ENCODE data around the gene NUPR2.
"Not testable (repeated sequence)": the region's sequence is repeated elsewhere in the genome, so short reads cannot be mapped to it uniquely, and the experiment has no call there.

NUPR2 gene

DNA sequence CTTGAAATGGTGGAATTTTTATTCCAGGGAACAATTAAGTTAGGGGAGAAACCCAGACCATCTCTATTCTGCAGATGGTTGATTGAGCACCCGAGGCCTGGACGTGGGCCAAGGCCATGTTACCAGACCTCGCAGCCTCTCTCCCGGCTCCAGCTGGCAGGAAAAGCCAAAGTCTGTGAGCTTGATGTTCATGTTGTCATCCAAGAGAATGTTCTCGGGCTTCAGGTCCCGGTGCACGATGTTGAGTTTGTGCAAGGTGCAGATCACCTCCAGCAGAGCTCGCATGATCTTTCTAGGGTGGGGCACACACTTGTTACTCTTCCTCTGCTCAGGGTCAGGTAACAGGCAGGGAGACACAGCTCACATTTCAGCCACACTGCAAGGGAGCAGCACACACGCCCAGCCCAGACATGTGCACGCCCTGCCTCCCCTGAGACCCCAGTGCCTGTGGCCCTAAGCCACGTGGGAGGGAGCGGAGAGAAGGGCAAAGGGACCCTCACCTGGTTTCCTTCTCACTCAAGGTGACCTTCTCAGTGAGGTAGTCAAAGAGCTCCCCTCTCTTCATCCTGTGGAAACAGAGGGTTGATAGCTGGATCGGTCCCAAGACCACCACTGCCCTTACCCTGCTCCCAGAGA lies 32.9 kb downstream of the NUPR2 start:
- DNase-seq = no peak

DNA sequence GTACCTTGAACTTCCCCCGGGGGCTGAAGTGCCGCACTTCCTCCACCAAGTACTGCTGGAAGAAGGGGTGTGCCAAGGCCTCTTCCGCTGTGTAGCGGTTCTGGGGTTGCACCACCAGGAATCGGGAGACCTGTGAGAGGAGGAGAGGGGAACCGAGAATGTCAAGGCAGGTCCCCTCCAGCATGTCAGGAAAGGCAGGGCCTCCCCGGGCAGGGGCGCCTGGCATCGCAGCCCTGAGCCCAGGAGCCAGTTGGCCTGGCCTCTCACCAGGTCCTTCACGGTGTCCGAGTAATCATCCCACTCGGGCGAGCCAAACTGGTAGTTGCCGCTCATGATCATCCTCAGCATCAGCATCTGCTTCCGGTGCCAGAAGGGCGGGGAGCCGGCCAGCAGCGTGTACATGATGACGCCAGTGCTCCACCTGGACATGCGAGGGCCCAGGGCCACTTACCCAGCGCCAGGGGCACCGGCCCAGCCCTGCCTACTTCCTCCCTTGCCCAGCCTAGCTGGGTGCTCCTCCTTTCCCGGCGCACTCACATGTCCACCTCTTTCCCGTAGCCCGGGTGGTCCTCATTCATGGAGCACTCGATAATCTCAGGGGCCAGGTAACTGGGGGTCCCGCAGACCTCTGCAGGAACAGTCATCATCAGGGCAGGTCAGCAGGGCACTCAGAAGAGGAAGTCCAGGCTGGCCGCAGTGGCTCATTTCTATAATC lies 34.4 kb downstream of the NUPR2 start:
- no peak for DNase-seq

- not testable (repeated sequence) for DNase-seq
Observed at GRCh38 chr7:56080726-56081435, 35.3 kb downstream of the NUPR2 start.

- DNase-seq = no peak
Observed at GRCh38 chr7:56079450-56080185, 36.6 kb downstream of the NUPR2 start.

DNA sequence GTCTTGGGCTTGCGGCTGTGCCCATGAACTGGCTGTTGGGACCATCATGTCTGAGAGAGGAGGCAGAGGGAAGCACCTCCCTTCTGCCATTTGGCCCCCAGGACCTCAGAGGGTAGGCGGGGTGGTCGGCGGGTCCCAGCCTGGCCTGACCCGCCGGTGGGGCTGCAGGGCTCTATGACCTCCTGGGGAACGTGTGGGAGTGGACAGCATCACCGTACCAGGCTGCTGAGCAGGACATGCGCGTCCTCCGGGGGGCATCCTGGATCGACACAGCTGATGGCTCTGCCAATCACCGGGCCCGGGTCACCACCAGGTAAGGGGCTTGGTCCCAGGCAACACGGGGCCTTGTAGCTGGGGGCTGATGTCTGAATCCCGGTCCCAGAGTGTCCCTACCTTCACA lies 38.0 kb downstream of the NUPR2 start:
- DNase-seq = no peak

DNA sequence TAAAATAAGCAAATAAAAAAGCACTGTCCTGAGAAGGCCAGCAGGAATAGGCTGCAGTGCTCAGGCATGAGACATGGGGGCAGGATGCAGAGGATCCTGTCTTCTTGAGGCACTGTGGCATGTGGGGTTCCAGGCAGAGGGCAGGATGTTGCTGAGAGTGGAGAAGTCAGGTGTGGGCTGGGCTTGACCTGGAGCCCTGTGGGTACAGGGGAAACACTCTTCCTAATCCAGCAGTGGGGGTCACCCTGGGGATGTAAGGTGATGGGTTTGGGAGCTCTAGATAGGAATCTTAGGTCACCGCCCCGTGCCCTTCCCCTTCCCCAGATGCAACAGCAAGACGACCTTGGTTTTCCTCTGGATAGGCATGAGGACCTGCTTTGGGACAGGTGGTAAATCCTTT lies 38.5 kb downstream of the NUPR2 start:
- DNase-seq = no peak

- peak; percentile 69 to 74 for DNase-seq
Observed at GRCh38 chr7:56074371-56074791, 41.8 kb downstream of the NUPR2 start.

DNA sequence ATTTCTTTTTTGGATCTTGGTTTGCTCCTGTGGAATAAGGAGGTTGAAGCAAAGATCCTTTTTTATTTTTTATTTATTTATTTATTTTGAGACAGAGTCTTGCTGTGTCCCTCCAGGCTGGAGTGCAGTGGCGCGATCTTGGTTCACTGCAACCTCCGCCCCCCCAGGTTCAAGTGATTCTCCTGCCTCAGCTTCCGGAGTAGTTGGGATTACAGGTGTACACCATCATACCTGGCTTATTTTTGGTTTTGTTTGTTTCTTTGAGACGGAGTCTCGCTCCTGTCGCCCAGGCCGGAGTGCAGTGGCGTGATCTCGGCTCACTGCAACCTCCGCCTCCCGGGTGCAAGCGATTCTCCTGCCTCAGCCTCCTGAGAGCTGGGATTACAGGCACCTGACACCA lies 49.8 kb downstream of the NUPR2 start:
- not testable (repeated sequence) for DNase-seq
